ENCODE data around the gene CHTOP.
"Not testable (repeated sequence)": the region's sequence is repeated elsewhere in the genome, so short reads cannot be mapped to it uniquely, and the experiment has no call there.

Gene CHTOP

DNA sequence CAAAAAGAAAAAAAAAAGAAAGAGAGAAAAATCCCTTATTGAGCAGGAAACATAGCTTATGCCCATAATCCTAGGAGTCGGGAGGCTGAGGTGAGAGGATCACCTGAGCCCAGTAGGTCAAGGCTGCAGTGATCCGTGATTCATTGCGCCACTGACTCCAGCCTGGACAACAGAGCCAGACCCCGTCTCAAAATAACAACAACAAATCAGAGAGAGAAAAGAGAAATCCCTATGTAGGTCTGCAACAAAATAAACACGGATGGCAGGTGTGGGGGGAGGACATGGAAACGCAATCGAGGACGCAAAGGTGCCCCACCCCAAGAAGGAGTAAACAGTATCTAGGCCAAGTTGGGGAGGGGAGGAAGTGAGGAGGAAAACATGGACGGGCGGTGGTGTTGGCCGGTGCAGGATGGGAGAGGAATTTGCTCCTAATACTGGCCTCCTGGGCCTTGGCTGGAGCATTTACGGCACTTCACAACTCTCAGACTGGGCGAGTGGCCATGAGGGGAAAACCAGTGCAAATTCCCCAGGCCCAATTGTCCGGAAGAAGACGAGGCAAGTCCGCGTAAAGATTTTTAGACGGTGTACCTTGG, 609 bp upstream of the CHTOP start:
- H3K4me3 ChIP-seq (ENCODE audit: low read depth, low read length), result peak overlapping the region; percentile 81
- peak overlapping the region; percentile 5 for H3K9ac ChIP-seq (ENCODE audit: low read length)
- H3K4me1 ChIP-seq (ENCODE audit: control insufficient read depth, insufficient read depth, low read length), result peaks cover 25% of the 10 kb centered on the region
- H3K27ac ChIP-seq (ENCODE audit: low read depth, low read length), result no peak overlapping the region
- peaks cover 28% of the 10 kb centered on the region for H3K36me3 ChIP-seq (ENCODE audit: control insufficient read depth, insufficient read depth, low read length)
- H3K27me3 ChIP-seq (ENCODE audit: control insufficient read depth, insufficient read depth, low read length), result no peaks in the 10 kb centered on the region
- no peaks in the 10 kb centered on the region for H3K9me3 ChIP-seq (ENCODE audit: control insufficient read depth, insufficient read depth, low read depth, low read length)

DNA sequence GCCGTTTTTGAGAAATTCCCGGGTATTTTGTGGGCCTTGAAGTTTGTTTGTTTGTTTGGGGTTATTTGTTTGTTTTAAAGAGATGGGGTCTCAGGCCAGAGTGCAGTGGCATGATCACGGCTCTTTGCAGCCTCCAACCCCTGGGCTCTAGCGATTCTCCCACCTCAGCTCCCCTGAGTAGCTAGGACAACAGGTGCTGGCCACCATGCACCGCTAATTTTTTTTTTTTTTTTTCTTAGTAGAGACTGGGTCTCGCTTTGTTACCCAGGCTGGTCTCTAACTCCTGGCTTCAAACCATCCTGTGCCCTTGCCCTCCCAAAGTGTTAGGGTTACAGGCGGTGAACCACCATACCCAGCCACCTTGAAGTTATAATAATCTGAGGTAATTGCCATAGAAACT, 2.0 kb downstream of the CHTOP start:
- Histone ChIP-seq H3K9ac (ENCODE audit: low read length) (no peak overlapping the region), H3K27ac (ENCODE audit: low read depth, low read length) (no peak overlapping the region), H3K27me3 (ENCODE audit: control insufficient read depth, insufficient read depth, low read length) (no peaks in the 10 kb centered on the region), H3K36me3 (ENCODE audit: control insufficient read depth, insufficient read depth, low read length) (peaks cover 55% of the 10 kb centered on the region), H3K4me3 (ENCODE audit: low read depth, low read length) (0 out of 2 replicates have a peak overlapping the region, but pooled peaks have one; percentile 81), H3K4me1 (ENCODE audit: control insufficient read depth, insufficient read depth, low read length) (0 out of 2 replicates have a peak, but pooled peaks cover 4% of the 10 kb centered on the region), H3K9me3 (ENCODE audit: control insufficient read depth, insufficient read depth, low read depth, low read length) (no peaks in the 10 kb centered on the region)

DNA sequence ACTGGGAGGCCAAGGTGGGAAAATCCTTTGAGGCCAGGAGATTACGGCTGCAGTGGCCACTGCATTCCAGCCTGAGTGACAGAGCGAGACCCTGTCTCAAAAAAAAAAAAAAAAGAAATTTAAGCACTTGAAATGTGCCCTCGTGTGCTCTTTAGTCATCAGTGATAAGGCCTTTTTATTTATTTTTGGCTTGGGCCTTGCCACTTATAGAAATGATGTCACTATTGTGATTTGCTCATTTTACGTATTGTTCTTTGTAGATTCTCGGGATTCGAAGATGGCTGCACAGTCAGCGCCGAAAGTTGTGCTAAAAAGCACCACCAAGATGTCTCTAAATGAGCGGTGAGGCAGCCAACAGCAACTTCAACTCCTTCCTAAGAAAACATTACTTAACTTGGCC, 2.4 kb downstream of the CHTOP start:
- Histone ChIP-seq H3K4me3 (ENCODE audit: low read depth, low read length) (no peak overlapping the region), H3K9me3 (ENCODE audit: control insufficient read depth, insufficient read depth, low read depth, low read length) (no peaks in the 10 kb centered on the region), H3K36me3 (ENCODE audit: control insufficient read depth, insufficient read depth, low read length) (peaks cover 59% of the 10 kb centered on the region), H3K27ac (ENCODE audit: low read depth, low read length) (no peak overlapping the region), H3K9ac (ENCODE audit: low read length) (no peak overlapping the region), H3K27me3 (ENCODE audit: control insufficient read depth, insufficient read depth, low read length) (no peaks in the 10 kb centered on the region), H3K4me1 (ENCODE audit: control insufficient read depth, insufficient read depth, low read length) (0 out of 2 replicates have a peak, but pooled peaks cover 4% of the 10 kb centered on the region)

DNA sequence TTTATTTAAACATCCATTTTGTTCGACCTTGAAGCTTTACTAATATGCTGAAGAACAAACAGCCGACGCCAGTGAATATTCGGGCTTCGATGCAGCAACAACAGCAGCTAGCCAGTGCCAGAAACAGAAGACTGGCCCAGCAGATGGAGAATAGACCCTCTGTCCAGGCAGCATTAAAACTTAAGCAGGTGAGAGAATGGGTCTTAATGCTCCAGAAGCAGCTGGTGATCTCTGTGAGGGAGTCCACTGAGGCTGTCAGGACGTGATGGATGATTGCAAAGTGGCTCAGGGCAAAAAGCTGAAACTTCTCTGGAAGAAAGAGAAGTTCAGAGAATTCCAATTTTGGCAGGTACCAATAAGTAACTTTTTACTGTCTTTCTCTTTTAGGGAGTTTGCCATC, 4.4 kb downstream of the CHTOP start:
- Histone ChIP-seq H3K4me1 (ENCODE audit: control insufficient read depth, insufficient read depth, low read length) (0 out of 2 replicates have a peak, but pooled peaks cover 4% of the 10 kb centered on the region), H3K9me3 (ENCODE audit: control insufficient read depth, insufficient read depth, low read depth, low read length) (no peaks in the 10 kb centered on the region), H3K36me3 (ENCODE audit: control insufficient read depth, insufficient read depth, low read length) (peaks cover 79% of the 10 kb centered on the region), H3K27ac (ENCODE audit: low read depth, low read length) (no peak overlapping the region), H3K27me3 (ENCODE audit: control insufficient read depth, insufficient read depth, low read length) (no peaks in the 10 kb centered on the region), H3K4me3 (ENCODE audit: low read depth, low read length) (no peak overlapping the region), H3K9ac (ENCODE audit: low read length) (no peak overlapping the region)

DNA sequence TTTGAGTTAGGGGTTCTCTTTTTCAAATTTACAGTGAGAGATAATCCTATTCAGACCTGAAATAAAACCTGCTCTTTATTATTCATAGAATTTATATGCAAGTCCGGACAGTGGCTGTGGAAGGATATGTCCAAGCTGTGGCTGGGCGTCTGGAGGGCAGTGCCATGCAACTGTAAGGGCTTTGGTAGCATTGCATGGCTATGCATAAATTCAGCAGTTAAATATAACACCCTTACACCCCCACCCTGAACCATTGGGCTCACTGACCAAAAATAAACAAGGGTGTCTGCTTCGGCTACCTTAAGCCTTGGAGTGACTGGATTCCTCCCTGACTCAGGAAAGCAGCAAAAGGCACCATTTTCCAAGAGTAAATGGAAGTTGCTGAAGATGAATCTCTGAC, 5.4 kb downstream of the CHTOP start:
- Histone ChIP-seq H3K27ac (ENCODE audit: low read depth, low read length) (no peak overlapping the region), H3K9me3 (ENCODE audit: control insufficient read depth, insufficient read depth, low read depth, low read length) (no peaks in the 10 kb centered on the region), H3K36me3 (ENCODE audit: control insufficient read depth, insufficient read depth, low read length) (peaks cover 89% of the 10 kb centered on the region), H3K27me3 (ENCODE audit: control insufficient read depth, insufficient read depth, low read length) (no peaks in the 10 kb centered on the region), H3K4me3 (ENCODE audit: low read depth, low read length) (no peak overlapping the region), H3K9ac (ENCODE audit: low read length) (no peak overlapping the region), H3K4me1 (ENCODE audit: control insufficient read depth, insufficient read depth, low read length) (no peaks in the 10 kb centered on the region)

DNA sequence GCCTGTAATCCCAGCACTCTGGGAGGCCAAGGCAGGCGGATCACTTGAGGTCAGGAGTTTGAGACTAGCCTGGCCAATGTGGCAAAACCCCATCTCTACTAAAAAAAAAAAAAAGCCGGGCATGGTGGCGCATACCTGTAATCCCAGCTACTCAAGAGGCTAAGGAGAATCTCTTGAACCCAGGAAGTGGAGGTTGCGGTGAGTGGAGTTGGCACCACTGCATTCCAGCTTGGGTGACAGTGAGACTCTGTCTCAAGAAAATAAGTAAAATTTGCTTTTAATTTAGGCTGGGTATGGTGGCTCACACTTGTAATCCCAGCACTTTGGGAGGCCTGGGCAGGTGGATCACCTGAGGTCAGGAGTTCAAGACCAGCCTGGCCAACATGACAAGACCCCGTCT, 6.3 kb downstream of the CHTOP start:
- not testable (repeated sequence) for H3K9me3 ChIP-seq (ENCODE audit: control insufficient read depth, insufficient read depth, low read depth, low read length); H3K9ac ChIP-seq (ENCODE audit: low read length); H3K4me3 ChIP-seq (ENCODE audit: low read depth, low read length); H3K4me1 ChIP-seq (ENCODE audit: control insufficient read depth, insufficient read depth, low read length); H3K27me3 ChIP-seq (ENCODE audit: control insufficient read depth, insufficient read depth, low read length); H3K27ac ChIP-seq (ENCODE audit: low read depth, low read length)
- peaks cover 98% of the 10 kb centered on the region for H3K36me3 ChIP-seq (ENCODE audit: control insufficient read depth, insufficient read depth, low read length)

DNA sequence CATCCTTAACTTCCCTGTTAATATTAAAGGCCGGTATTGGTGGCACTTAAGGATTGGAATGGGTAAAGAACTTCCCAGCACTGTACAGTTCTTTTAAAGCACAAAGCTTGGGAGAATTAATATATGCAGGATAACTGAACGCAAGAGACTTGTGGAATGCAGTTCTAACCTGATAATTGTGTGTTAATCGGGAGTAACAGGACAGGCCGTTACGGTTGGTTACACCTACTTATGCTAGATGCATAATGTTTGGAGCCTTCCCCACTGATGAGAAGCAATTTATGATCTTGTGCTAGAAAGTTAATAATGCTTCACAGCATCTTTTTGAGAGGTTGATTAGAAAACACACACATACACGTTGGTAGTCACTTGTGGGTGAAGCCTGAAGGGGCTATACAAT, 7.0 kb downstream of the CHTOP start:
- Histone ChIP-seq H3K27ac (ENCODE audit: low read depth, low read length) (no peak overlapping the region), H3K4me3 (ENCODE audit: low read depth, low read length) (no peak overlapping the region), H3K4me1 (ENCODE audit: control insufficient read depth, insufficient read depth, low read length) (no peaks in the 10 kb centered on the region), H3K9ac (ENCODE audit: low read length) (no peak overlapping the region), H3K36me3 (ENCODE audit: control insufficient read depth, insufficient read depth, low read length) (peaks cover 100% of the 10 kb centered on the region), H3K9me3 (ENCODE audit: control insufficient read depth, insufficient read depth, low read depth, low read length) (no peaks in the 10 kb centered on the region), H3K27me3 (ENCODE audit: control insufficient read depth, insufficient read depth, low read length) (no peaks in the 10 kb centered on the region)

DNA sequence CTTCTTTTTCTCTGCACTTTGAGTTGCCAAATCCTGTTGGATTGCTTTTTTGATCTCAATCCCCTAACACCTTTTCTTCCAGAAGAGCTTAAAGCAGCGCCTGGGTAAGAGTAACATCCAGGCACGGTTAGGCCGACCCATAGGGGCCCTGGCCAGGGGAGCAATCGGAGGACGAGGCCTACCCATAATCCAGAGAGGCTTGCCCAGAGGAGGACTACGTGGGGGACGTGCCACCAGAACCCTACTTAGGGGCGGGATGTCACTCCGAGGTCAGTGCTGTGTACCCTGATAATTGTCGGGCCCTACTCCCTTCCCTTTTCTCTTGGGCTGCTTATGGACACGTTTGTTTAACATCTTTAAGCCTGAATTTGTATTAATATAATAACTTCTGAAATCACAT, 8.3 kb downstream of the CHTOP start:
- H3K9ac ChIP-seq (ENCODE audit: low read length), result no peak overlapping the region
- peaks cover 95% of the 10 kb centered on the region for H3K36me3 ChIP-seq (ENCODE audit: control insufficient read depth, insufficient read depth, low read length)
- H3K4me3 ChIP-seq (ENCODE audit: low read depth, low read length), result no peak overlapping the region
- no peak overlapping the region for H3K27ac ChIP-seq (ENCODE audit: low read depth, low read length)
- H3K9me3 ChIP-seq (ENCODE audit: control insufficient read depth, insufficient read depth, low read depth, low read length), result no peaks in the 10 kb centered on the region
- no peaks in the 10 kb centered on the region for H3K4me1 ChIP-seq (ENCODE audit: control insufficient read depth, insufficient read depth, low read length)
- no peaks in the 10 kb centered on the region for H3K27me3 ChIP-seq (ENCODE audit: control insufficient read depth, insufficient read depth, low read length)

DNA sequence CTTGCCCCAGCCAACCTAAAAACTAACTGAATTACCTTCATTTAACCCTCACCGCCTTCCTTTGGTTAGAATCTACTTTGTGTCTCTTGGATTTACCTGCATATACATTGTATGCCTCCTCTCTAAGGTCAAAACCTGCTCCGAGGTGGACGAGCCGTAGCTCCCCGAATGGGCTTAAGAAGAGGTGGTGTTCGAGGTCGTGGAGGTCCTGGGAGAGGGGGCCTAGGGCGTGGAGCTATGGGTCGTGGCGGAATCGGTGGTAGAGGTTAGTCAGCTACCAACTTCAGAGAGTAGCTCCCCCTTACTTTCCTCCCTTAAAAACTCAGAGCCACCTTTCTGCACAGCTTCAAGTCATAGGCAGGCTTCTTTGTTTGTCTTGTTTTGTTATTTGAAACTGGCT, 9.2 kb downstream of the CHTOP start:
- Histone ChIP-seq H3K27ac (ENCODE audit: low read depth, low read length) (no peak overlapping the region), H3K36me3 (ENCODE audit: control insufficient read depth, insufficient read depth, low read length) (peaks cover 86% of the 10 kb centered on the region), H3K4me3 (ENCODE audit: low read depth, low read length) (no peak overlapping the region), H3K9me3 (ENCODE audit: control insufficient read depth, insufficient read depth, low read depth, low read length) (no peaks in the 10 kb centered on the region), H3K4me1 (ENCODE audit: control insufficient read depth, insufficient read depth, low read length) (no peaks in the 10 kb centered on the region), H3K27me3 (ENCODE audit: control insufficient read depth, insufficient read depth, low read length) (no peaks in the 10 kb centered on the region), H3K9ac (ENCODE audit: low read length) (no peak overlapping the region)

DNA sequence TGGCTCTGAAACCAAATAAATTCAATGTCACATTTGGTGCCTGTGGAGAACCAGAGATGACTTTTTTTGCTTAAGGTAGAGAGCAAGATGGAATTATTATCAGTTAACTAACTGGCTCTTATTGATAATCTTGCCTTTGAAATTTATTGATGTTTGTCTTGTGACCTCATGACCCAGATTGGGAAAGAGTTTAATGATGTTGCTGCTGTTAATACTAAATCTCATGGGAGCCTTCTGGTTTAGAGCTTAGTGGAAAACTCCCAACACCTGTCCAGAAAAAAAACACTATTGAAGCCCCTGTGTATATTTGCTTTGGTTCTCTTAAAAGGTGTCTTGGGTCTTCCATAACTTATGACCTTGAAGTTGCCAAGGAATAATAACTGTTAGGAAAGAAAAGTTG, 9.9 kb downstream of the CHTOP start:
- Histone ChIP-seq H3K36me3 (ENCODE audit: control insufficient read depth, insufficient read depth, low read length) (peaks cover 79% of the 10 kb centered on the region), H3K4me1 (ENCODE audit: control insufficient read depth, insufficient read depth, low read length) (no peaks in the 10 kb centered on the region), H3K9ac (ENCODE audit: low read length) (no peak overlapping the region), H3K4me3 (ENCODE audit: low read depth, low read length) (no peak overlapping the region), H3K27me3 (ENCODE audit: control insufficient read depth, insufficient read depth, low read length) (no peaks in the 10 kb centered on the region), H3K27ac (ENCODE audit: low read depth, low read length) (no peak overlapping the region), H3K9me3 (ENCODE audit: control insufficient read depth, insufficient read depth, low read depth, low read length) (no peaks in the 10 kb centered on the region)

DNA sequence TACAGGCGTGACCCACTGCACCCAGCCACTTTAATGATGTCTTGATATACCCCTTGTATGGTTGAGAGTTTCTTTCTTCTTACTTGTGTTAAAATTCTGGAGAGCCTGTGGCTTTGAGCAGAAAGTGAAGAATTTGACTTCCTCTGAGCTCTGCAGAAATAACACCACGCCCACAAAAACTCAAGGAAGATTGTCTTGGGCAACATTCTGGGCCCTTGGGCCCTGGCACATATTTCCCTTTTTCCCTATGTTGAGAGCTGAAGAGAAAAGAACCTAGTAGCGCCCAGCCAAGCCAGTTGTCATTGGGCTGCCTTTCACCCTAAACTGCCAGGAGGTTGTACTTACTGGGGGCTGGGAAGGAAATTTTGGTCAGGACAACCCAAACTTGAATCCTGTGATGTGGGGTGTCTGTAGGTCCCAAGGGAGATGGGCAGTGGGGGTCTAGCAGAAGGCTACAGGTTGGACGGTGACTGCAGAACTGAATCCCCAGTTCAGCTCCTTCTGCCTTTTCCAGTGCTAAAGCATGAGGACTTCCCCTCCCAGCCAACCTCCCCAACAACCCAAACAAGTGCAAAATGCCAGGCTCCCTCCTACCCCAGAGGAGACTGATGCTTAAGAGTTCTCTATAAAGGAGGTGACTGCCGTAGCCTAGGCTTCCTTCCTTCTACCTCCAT, 12.9 kb downstream of the CHTOP start:
- peaks cover 49% of the 10 kb centered on the region for H3K36me3 ChIP-seq (ENCODE audit: control insufficient read depth, insufficient read depth, low read length)
- no peaks in the 10 kb centered on the region for H3K27me3 ChIP-seq (ENCODE audit: control insufficient read depth, insufficient read depth, low read length)
- no peaks in the 10 kb centered on the region for H3K9me3 ChIP-seq (ENCODE audit: control insufficient read depth, insufficient read depth, low read depth, low read length)
- no peaks in the 10 kb centered on the region; the same call in 1 of the 2 replicates for H3K4me1 ChIP-seq (ENCODE audit: control insufficient read depth, insufficient read depth, low read length)
- H3K27ac ChIP-seq (ENCODE audit: low read depth, low read length), result no peak overlapping the region
- no peak overlapping the region for H3K9ac ChIP-seq (ENCODE audit: low read length)
- H3K4me3 ChIP-seq (ENCODE audit: low read depth, low read length), result no peak overlapping the region

Data from HUES6 (cell line).